ENCODE measurements around the gene GNAS-AS1. TPM values are rescaled to one million over a fixed set of nuclear protein-coding genes. Genes with fewer than 3 reads are reported as not detected.

Gene GNAS-AS1
- total RNA-seq, 2 donors from 2014 or later = not detected

DNA sequence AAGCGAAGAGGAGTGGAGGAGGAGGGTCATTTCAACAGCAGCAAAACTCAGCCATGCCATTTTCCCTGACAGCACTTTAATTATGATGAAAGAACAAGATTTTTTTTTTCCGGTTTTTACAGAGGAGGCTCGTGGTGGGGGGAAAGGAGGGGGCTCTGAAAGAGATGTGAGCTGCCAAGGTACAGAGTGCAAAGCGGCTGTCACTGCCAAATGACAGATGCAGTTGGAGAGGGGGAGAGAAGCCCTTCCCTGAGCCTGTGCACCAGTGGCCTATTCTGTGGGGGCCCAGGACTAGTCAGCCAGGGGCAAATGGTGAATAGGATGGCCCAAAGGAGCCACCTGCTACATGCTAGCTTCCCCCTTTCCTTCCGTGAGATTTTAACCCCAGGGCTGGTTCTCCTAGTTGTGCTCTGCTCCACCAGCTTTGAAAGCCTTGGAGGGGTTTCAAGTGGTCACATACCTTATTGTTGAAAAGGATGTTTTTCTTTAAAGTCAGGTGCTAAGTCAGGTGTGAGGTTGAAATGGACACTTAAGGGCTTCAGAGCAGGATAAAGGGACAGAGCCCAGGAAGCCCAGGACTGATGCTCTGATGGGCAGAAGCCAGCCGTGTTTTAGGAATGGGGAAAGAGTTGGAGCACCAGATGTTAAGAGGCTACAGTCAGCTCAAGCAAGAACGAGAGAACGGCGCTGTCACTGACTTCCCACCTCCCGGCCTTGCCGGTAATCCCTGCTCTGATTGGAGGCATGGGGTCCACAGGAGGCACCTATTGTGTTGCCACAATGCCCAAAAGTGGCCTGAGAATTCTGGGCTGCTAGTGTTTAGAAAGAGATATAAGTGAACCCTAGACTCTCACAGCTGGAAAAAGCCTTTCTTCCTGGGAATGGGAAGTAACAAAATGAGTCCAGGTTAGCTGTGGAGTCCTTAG, 26.6 kb upstream of the GNAS-AS1 start:
- Histone ChIP-seq H3K9me3 (no peaks in the 10 kb centered on the region), H3K27ac (no peak overlapping the region), H3K27me3 (no peaks in the 10 kb centered on the region), H3K36me3 (no peaks in the 10 kb centered on the region), H3K4me3 (no peak overlapping the region), H3K4me1 (no peaks in the 10 kb centered on the region)
- no peak for TF ChIP-seq CTCF (IDR thresholded peaks at IDR 0.05)
- no peak for DNase-seq (ENCODE audit: low spot score)

- Histone ChIP-seq H3K4me3 (no peak overlapping the region), H3K4me1 (no peaks in the 10 kb centered on the region), H3K36me3 (no peaks in the 10 kb centered on the region), H3K27me3 (no peaks in the 10 kb centered on the region), H3K27ac (no peak overlapping the region), H3K9me3 (no peaks in the 10 kb centered on the region)
- no peak for TF ChIP-seq CTCF (IDR thresholded peaks at IDR 0.05)
- DNase-seq (ENCODE audit: low spot score) = no peak
Observed at GRCh38 chr20:58876437-58876836, 25.7 kb upstream of the GNAS-AS1 start.

GRCh38 chr20:58875541-58876134, 24.9 kb upstream of the GNAS-AS1 start:
- Histone ChIP-seq H3K27ac (no peak overlapping the region), H3K27me3 (no peaks in the 10 kb centered on the region), H3K9me3 (no peaks in the 10 kb centered on the region), H3K4me1 (no peaks in the 10 kb centered on the region), H3K36me3 (no peaks in the 10 kb centered on the region), H3K4me3 (no peak overlapping the region)
- DNase-seq (ENCODE audit: low spot score) = no peak
- no peak for TF ChIP-seq CTCF (IDR thresholded peaks at IDR 0.05)

DNA sequence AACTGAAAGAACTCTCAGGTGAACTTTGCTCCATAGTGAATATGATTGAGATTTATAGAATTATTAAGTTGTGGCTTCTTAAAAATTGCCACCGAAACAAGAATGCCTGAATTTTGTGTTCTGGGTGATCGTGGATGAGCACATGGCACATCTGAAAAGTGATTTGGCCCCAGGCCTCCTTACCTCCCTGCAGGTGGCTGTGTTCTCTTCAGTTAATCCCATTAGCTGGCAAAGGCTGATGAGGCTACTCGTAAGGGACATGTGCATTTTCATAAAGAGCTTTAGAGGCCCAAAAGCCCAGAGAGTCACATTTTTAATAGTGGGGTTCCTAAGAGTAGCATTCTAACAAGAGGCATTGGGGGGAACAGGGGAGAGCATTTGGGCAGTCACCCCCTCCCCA, 24.4 kb upstream of the GNAS-AS1 start:
- H3K36me3 ChIP-seq = no peaks in the 10 kb centered on the region
- DNase-seq (ENCODE audit: low spot score) = no peak
- H3K27ac ChIP-seq = no peak overlapping the region
- no peaks in the 10 kb centered on the region for H3K9me3 ChIP-seq
- H3K27me3 ChIP-seq = no peaks in the 10 kb centered on the region
- H3K4me1 ChIP-seq = no peaks in the 10 kb centered on the region
- H3K4me3 ChIP-seq = no peak overlapping the region
- no peak for TF ChIP-seq CTCF (IDR thresholded peaks at IDR 0.05)

DNA sequence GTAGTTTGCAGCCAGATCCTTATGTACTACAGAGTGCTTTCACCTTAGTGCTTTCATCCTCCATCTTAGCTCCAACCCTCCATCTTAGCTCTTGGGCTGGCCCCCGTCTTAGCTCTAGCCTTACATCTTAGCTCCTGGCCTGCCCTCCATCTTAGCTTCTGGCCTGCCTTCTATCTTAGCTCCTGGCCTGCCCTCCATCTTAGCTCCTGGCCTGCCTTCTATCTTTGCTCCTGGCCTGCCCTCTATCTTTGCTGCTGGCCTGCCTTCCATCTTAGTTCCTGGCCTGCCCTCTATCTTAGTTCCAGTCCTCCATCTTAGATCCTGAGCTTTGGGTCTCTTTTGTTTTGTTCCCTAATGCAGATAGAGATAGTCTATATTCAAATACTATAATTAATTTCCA, 23.8 kb upstream of the GNAS-AS1 start:
- H3K4me1 ChIP-seq = no peaks in the 10 kb centered on the region
- no peak for DNase-seq (ENCODE audit: low spot score)
- H3K9me3 ChIP-seq = no peaks in the 10 kb centered on the region
- no peak for TF ChIP-seq CTCF (IDR thresholded peaks at IDR 0.05)
- H3K27me3 ChIP-seq = no peaks in the 10 kb centered on the region
- H3K36me3 ChIP-seq = no peaks in the 10 kb centered on the region
- no peak overlapping the region for H3K27ac ChIP-seq
- H3K4me3 ChIP-seq = no peak overlapping the region
